Spleen (tissue), 11 donors: ENCODE results near the gene DST. TPM values are rescaled to one million over a fixed set of nuclear protein-coding genes. Genes with fewer than 3 reads are reported as not detected.

Experiments
- DNase-seq: peaks from one replicate; pipeline ENCODE4 v3.0.0-alpha.2; 2020
- H3K27ac ChIP-seq, 8 donors: fragments of 200-600 bp; sonication (generic) in 7 of 8; 1 replicate in 4 of 8; 2 replicates in 4 of 8; pipeline versions ENCODE4 v1.5.0 to v1.8.0; 2016 to 2021; ENCODE audit warnings: inconsistent platforms in 4 of 8, mild to moderate bottlenecking in 4 of 8, moderate library complexity in 1 of 8
- H3K27me3 ChIP-seq, 7 donors: fragments of 200-600 bp; sonication (generic) in 6 of 7; replicated peaks in 1 of 7; 1 replicate in 4 of 7; 2 replicates in 3 of 7; pipeline versions ENCODE4 v1.5.0 to v1.8.0; 2016 to 2021; ENCODE audit warnings: inconsistent platforms in 3 of 7, mild to moderate bottlenecking in 1 of 7
- H3K36me3 ChIP-seq, 6 donors: fragments of 200-600 bp; sonication (generic) in 5 of 6; 1 replicate in 4 of 6; 2 replicates in 2 of 6; pipeline versions ENCODE4 v1.5.0 to v1.8.0; 2016 to 2021; ENCODE audit warnings: inconsistent platforms in 2 of 6
- H3K4me1 ChIP-seq, 6 donors: fragments of 200-600 bp; sonication (generic) in 5 of 6; 1 replicate in 3 of 6; 2 replicates in 3 of 6; pipeline versions ENCODE4 v1.5.0 to v1.8.0; 2016 to 2021; ENCODE audit warnings: inconsistent platforms in 3 of 6
- H3K4me3 ChIP-seq, 8 donors: fragments of 200-600 bp; sonication (generic) in 7 of 8; 1 replicate in 4 of 8; 2 replicates in 4 of 8; pipeline versions ENCODE4 v1.5.0 to v1.8.0; 2016 to 2021; ENCODE audit warnings: inconsistent platforms in 4 of 8, mild to moderate bottlenecking in 4 of 8, moderate library complexity in 2 of 8
- H3K9me3 ChIP-seq, 8 donors: fragments of 200-600 bp; sonication (generic) in 7 of 8; 1 replicate in 4 of 8; 2 replicates in 4 of 8; pipeline versions ENCODE4 v1.5.0 to v1.8.0; 2016 to 2021; ENCODE audit warnings: inconsistent platforms in 4 of 8
- POLR2A ChIP-seq, 3 donors: fragments of 450-650 bp; IDR thresholded peaks; one replicate each; pipeline ENCODE4 v1.5.1; 2017; ENCODE audit warnings: antibody characterized with exemption in 3 of 3, mild to moderate bottlenecking in 1 of 3
- POLR2AphosphoS5 ChIP-seq, 3 donors: sonication (generic); formaldehyde crosslinking; IDR thresholded peaks; one replicate each; pipeline ENCODE4 v1.5.1; 2017; ENCODE audit warnings: antibody characterized with exemption in 3 of 3
- WGBS, 5 donors: extraction: QIAGEN DNeasy Blood & Tissue Kit in 3 of 5; methylation state at CpG; one replicate each; pipeline versions ENCODE4 v1.1.5 to v1.1.7; 2013 to 2018; 5-methylcytosine and 5-hydroxymethylcytosine counted together
- intact Hi-C: fragments of 100-400 bp; cut with DNase I; formaldehyde crosslinking; loops from one replicate; pipeline ENCODE4 v1.15.0; 2023; ENCODE audit warnings: low total_unique reads
- polyA plus RNA-seq, 3 donors: library from polyadenylated mRNA; stranded (reverse); fragments of 200-250 nt; gene quantifications; one replicate each; pipeline ENCODE4 v1.2.1, GENCODE V29; 2013
- total RNA-seq, 7 donors: library from RNA; depleted of rRNA in 3 of 7; stranded (reverse); fragments of >200 nt in 3 of 7; fragmentation: NEBNext Ultra II Directional in 4 of 7; extraction: Animal tissue kit (Norgen Biotek cat#: 25700) in 4 of 7; gene quantifications; one replicate each; pipeline versions ENCODE4 v1.1.0 to v1.2.1, GENCODE V29; 2016 to 2021
- TF ChIP-seq, protein P1 (sequence below), 11 experiments: fragments of 200-600 bp in 7 of 11; fragments of 450-650 bp in 4 of 11; sonication (generic) in 4 of 11; IDR thresholded peaks in 8 of 11; conservative IDR thresholded peaks in 3 of 11; 1 replicate in 7 of 11; 2 replicates in 4 of 11; pipeline versions ENCODE4 v1.4.0 to v1.8.0; 2016 to 2021; ENCODE audit warnings: antibody characterized with exemption in 11 of 11, inconsistent platforms in 4 of 11, mild to moderate bottlenecking in 1 of 11
- donor health status: healthy with polysubstance abuse.
- donor health status: DM: no; HTN: no; CAD: no; lungs with moderate emphysema.
- donor health status: DM: no; HTN: no; CAD: no.
- donor health status: Bipolar disorder and iron deficiency.
- donor health status: healthy.
- donor health status: DM: no; HTN: no; CAD: no.
- donor health status: DM: yes; HTN: yes; CAD: no.

The DST gene
- total and polyA plus RNA-seq, 10 donors = 16.5 to 236 (median 156) TPM

DNA sequence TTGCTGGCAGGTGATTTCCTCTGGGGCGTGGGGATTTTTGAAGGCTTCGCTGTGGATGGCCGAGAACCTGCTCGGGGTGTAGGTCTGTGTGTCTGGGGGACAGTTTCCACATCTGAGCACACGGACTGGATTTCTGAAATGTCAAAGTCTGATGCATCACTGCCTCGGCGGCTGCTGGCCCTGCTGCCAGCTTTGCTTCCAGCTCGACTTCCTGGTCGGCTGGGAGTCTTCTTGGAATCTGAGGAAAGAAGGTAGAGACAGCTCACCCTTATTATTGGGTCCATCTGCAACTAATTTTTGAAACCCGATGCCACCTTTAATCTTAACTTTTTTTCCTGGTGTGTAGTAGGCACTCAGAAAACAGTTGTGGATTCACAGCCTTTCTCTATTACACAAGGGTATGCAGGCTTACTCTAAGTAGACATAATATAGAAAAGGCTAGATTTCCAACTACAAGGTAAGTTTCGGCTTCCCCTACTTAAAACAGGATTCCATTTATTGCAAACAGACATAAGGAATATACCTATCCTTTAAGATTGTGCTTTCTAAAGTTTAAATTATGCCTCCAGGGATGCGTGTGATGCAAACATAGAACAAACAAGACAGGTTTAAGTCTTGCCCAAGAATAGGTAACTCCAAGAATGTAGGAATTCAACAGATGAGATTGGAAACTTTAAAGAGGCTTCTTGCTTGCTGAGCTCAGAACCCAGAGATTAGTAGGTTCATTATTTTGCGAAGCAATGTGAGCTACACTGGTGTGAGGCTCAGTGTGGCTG is 183.5 kb downstream of the DST start:
- Histone ChIP-seq H3K27me3 (no peaks in the 10 kb centered on the region), H3K9me3 (no peaks in the 10 kb centered on the region), H3K4me1 (no peaks in the 10 kb centered on the region), H3K27ac (no peak overlapping the region), H3K4me3 (no peak overlapping the region), H3K36me3 (peaks cover 0 to 55% (median 13%) of the 10 kb centered on the region in 6 donors)
- WGBS, 5 donors = 87 to 96% (median 92%) methylated on average over 13 of the region's 13 CpGs
- intact Hi-C loops = no loop called here
- no peak for DNase-seq
- no peak for TF ChIP-seq POLR2AphosphoS5 (IDR thresholded peaks at IDR 0.05)
- TF ChIP-seq, protein P1, sequence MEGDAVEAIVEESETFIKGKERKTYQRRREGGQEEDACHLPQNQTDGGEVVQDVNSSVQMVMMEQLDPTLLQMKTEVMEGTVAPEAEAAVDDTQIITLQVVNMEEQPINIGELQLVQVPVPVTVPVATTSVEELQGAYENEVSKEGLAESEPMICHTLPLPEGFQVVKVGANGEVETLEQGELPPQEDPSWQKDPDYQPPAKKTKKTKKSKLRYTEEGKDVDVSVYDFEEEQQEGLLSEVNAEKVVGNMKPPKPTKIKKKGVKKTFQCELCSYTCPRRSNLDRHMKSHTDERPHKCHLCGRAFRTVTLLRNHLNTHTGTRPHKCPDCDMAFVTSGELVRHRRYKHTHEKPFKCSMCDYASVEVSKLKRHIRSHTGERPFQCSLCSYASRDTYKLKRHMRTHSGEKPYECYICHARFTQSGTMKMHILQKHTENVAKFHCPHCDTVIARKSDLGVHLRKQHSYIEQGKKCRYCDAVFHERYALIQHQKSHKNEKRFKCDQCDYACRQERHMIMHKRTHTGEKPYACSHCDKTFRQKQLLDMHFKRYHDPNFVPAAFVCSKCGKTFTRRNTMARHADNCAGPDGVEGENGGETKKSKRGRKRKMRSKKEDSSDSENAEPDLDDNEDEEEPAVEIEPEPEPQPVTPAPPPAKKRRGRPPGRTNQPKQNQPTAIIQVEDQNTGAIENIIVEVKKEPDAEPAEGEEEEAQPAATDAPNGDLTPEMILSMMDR (IDR thresholded peaks at IDR 0.05 in 8 of 11, conservative IDR thresholded peaks at IDR 0.05 in 3 of 11) = no peak
- TF ChIP-seq POLR2A (IDR thresholded peaks at IDR 0.05) = no peak

GRCh38 chr6:56458324-56458884 is 184.3 kb downstream of the DST start:
- peaks cover 0 to 49% (median 13%) of the 10 kb centered on the region in 6 donors for H3K36me3 ChIP-seq
- WGBS, 5 donors = 74 to 86% (median 82%) methylated on average over 5 of the region's 5 CpGs

DNA sequence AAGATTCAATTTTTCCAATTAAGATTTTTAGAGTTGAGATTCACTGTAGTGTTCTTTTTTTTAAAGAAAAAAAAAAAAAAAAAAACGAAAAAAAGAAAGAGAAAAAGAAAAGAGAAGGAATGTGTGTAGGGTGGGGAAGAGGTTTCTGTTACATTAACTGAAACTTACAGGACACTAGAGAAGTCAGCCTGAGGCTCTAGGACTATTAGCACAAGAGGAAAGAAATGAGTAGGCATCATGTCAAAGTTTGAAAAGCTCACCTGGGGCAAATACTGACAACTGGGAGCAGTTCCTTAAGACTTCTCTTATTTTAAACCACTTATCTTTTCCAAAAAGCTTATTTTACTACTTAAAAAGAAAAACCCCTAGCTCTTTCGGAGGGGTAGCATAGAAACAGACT is 185.9 kb downstream of the DST start:
- Histone ChIP-seq H3K27me3 (no peaks in the 10 kb centered on the region), H3K4me3 (no peak overlapping the region), H3K27ac (no peak overlapping the region), H3K9me3 (no peaks in the 10 kb centered on the region), H3K4me1 (no peaks in the 10 kb centered on the region), H3K36me3 (peaks cover 0 to 38% (median 13%) of the 10 kb centered on the region in 6 donors)
- DNase-seq = no peak
- WGBS, 5 donors = 52 to 82% (median 70%) methylated on average over 2 of the region's 2 CpGs
- TF ChIP-seq POLR2A (IDR thresholded peaks at IDR 0.05) (no peak), POLR2AphosphoS5 (IDR thresholded peaks at IDR 0.05) (no peak)
- TF ChIP-seq, protein P1 (IDR thresholded peaks at IDR 0.05 in 8 of 11, conservative IDR thresholded peaks at IDR 0.05 in 3 of 11) = no peak
- intact Hi-C loops = no loop called here

More at GRCh38 chr6:56458324-56458884, 184.3 kb downstream of the DST start:
- no peaks in the 10 kb centered on the region for H3K27me3 ChIP-seq
- intact Hi-C loops = no loop called here
- DNase-seq = no peak
- H3K4me1 ChIP-seq = no peaks in the 10 kb centered on the region
- no peak overlapping the region for H3K4me3 ChIP-seq
- no peak overlapping the region for H3K27ac ChIP-seq
- no peaks in the 10 kb centered on the region for H3K9me3 ChIP-seq
- TF ChIP-seq POLR2A (IDR thresholded peaks at IDR 0.05) = no peak
- TF ChIP-seq, protein P1 (IDR thresholded peaks at IDR 0.05 in 8 of 11, conservative IDR thresholded peaks at IDR 0.05 in 3 of 11) = no peak
- no peak for TF ChIP-seq POLR2AphosphoS5 (IDR thresholded peaks at IDR 0.05)
